ENCODE measurements around the gene SLC29A1.
"Not testable (repeated sequence)": the region's sequence is repeated elsewhere in the genome, so short reads cannot be mapped to it uniquely, and the experiment has no call there.

SLC29A1 gene

DNA sequence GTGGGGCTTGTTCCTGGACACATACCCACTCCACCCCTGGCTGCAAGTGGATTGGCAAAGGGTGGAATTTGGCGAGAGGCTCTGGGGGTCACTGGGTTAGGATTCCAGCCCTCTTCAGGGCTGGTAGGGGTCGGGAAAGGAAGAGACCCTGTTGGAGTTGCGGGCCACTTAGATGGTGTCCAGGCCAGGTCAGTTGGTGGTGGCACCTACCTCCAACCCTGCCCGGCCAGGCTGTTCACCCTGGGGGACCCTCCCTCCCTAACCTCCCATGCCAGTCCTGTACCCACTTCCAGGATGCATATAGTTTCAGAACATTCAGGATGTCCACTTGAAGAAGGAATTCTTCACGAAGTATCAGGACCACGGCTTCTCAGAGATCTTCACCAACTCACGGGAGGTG lies 43.7 kb upstream of the SLC29A1 start:
- H3K4me3 ChIP-seq (ENCODE audit: low read depth, low read length): no peak overlapping the region
- no peak for TF ChIP-seq CTCF (IDR thresholded peaks at IDR 0.05; ENCODE audit: insufficient read depth, low read depth, low read length, missing control alignments)
- DNase-seq (ENCODE audit: low read depth): no peak

DNA sequence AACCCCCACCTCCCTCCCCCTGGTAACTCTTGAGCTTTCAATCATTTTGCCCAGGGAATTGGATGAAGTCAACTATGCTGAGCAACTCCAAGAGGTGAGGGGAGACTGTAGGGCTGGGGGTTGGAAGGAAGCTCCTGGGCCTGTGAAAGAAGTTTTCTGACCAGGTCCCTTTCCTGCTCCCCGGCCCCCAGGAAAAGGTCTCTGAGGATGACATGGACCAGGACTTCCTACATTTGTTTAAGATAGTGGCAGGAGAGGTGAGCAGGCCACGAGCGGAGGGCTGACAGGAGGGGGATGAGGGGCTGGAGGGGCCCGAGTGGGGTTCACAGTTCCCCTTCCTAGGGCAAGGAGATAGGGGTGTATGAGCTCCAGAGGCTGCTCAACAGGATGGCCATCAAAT lies 43.0 kb upstream of the SLC29A1 start:
- TF ChIP-seq CTCF (IDR thresholded peaks at IDR 0.05; ENCODE audit: insufficient read depth, low read depth, low read length, missing control alignments): no peak
- no peak for DNase-seq (ENCODE audit: low read depth)
- H3K4me3 ChIP-seq (ENCODE audit: low read depth, low read length): no peak overlapping the region

- DNase-seq (ENCODE audit: low read depth): no peak
- no peak overlapping the region for H3K4me3 ChIP-seq (ENCODE audit: low read depth, low read length)
- TF ChIP-seq CTCF (IDR thresholded peaks at IDR 0.05; ENCODE audit: insufficient read depth, low read depth, low read length, missing control alignments): no peak
These were observed 42.5 kb upstream of the SLC29A1 start for GRCh38 chr6:44180886-44181285.

DNA sequence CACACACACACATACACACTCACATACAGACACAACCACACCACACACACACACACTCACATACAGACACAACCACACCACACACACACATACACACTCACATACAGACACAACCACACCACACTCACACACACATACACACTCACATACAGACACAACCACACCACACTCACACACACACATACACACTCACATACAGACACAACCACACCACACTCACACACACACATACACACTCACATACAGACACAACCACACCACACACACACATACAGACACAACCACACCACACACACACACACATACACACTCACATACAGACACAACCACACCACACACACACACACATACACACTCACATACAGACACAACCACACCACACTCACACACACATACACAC lies 41.6 kb upstream of the SLC29A1 start:
- H3K4me3 ChIP-seq (ENCODE audit: low read depth, low read length): not testable (repeated sequence)

GRCh38 chr6:44182911-44183390 lies 40.4 kb upstream of the SLC29A1 start:
- H3K4me3 ChIP-seq (ENCODE audit: low read depth, low read length): no peak overlapping the region
- no peak for DNase-seq (ENCODE audit: low read depth)
- no peak for TF ChIP-seq CTCF (IDR thresholded peaks at IDR 0.05; ENCODE audit: insufficient read depth, low read depth, low read length, missing control alignments)

More for the DNA sequence above, 41.6 kb upstream of the SLC29A1 start:
- DNase-seq (ENCODE audit: low read depth): not testable (repeated sequence)

- no peak for DNase-seq (ENCODE audit: low read depth)
- H3K4me3 ChIP-seq (ENCODE audit: low read depth, low read length): no peak overlapping the region
- no peak for TF ChIP-seq CTCF (IDR thresholded peaks at IDR 0.05; ENCODE audit: insufficient read depth, low read depth, low read length, missing control alignments)
These were observed 39.6 kb upstream of the SLC29A1 start for GRCh38 chr6:44183783-44184182.

DNA sequence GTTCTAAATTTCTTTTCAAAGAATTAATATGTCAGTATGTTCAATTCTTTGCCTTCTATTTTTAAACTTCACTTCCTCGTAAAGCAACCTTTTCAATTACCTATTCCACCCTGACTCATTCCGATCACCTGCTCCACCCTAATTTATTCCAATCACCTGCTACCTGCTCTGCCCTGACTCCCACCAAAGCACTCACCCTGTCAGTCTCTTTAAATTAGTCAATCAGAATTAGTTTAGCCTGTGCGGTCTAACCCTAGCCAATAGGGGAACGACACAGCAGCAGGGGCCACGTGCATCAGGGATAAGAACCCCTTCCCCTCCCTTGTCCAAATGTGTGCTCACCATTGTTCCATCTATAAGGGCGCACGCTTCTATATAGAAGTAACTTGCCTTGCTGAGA lies 38.0 kb upstream of the SLC29A1 start:
- not testable (repeated sequence) for DNase-seq (ENCODE audit: low read depth); H3K4me3 ChIP-seq (ENCODE audit: low read depth, low read length)

DNA sequence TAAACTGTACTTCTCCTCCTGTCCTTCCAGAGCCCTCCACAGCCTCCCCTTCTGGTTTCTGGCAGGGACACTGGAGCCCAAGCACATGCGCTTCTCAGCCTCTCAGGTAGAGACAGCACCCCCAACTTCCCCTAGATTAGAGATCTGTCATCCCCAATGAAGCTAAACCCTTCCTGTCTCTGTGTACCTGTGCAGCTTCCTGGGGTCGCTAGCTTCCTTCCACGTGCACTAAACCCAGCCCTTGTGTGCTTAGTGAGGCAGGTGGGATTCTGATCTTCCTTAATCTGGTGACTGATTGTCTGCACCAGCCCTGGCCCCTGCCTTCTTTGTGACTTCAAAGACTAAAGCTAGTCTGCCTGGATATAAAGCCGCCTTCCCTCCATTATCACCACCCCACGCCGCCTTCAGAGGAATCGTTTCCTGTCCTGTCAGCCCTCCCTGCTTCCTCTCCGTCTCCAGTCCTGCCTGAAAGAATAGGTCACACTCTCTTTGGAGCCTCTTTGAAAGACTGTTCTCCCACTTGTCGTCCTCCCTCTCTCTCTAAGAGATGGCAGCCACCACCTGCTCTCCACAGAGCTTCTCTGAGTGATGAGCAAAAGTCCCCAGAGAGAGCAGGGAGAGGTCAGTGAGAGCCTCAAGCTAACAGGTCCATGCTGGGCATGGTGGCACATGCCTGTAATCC lies 37.3 kb upstream of the SLC29A1 start:
- DNase-seq (ENCODE audit: low read depth): no peak

More for the DNA sequence above, 37.3 kb upstream of the SLC29A1 start:
- TF ChIP-seq CTCF (IDR thresholded peaks at IDR 0.05; ENCODE audit: insufficient read depth, low read depth, low read length, missing control alignments): no peak
- H3K4me3 ChIP-seq (ENCODE audit: low read depth, low read length): no peak overlapping the region
